Activated CD8-positive, alpha-beta memory T cell treated with anti-CD3 and anti-CD28 coated beads, Interleukin-2, amount 50 U/mL, for 1 hour (primary cell): ENCODE data around the gene RALGAPB.
"Not testable (repeated sequence)": the region's sequence is repeated elsewhere in the genome, so short reads cannot be mapped to it uniquely, and the experiment has no call there.

Experiments
- DNase-seq: peaks from one replicate; pipeline ENCODE4 v3.0.0-alpha.2; 2020; ENCODE audit errors: extremely low read depth

The RALGAPB gene

DNA sequence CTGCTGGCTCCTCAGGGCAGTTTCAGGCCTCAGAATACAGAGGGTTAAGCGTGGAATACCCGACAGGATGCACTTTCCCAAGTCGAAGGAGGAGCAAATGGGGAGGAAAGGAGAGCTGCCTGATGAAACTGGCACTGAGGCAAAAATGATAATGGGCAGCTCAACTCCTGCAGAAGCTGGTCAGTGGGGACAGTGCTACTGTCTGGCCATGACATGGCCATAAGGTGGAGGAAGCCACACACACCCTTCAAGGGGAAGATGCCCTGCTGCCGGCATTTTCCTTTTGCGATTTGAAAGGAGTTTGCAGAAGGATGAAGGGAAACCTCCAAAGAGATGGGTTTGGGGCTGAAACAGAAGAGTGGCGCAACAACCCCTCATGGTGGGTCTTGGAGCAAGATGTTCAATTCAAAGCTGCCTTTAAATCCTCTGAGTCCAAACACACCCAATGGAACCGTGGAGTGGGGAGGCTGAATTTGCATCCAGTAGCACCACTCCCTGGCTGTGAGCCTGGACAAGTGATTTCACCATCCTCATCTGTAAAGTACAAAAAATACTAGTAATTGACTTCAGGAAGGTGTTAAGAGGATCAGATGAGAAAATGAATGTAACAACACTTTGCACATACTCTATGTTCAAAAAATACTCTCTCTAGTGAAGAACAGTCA is 111.6 kb downstream of the RALGAPB start:
- no peak for DNase-seq

DNA sequence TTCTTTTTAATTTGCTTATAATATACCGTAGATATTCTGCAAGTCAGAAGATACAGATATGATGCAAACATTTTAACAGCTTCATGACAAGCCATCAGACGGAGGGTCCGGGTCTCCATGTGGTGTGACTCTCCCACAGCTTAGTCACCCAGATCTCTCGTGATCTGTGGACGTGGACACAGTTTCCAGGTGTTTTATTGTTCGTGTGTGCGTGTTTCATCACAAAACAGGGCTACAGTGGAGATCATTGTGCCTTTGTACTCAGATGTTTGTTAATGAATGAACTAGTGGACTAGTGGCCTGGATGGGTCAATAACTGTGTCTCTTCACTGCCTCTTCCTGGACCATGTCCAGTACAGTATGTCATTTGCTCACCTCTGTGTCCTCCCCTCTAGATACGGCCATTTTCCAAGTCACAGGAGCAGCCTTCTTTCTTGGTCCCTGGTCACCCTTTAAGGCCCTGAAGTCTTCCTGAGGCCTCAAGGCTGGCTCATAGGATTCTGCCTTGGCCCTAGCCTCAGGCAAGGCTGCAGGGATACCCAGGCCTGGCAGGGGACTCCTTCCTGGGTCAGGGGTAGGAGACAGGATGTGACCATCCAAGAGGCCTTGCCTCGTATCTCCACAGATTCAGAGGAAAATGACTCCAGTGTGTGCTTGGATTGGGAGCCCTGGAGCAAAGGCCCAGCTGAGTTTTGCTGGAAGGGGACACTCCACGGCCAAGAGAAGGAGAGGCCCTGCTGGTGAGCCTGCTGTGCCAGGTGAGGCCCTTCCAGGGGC is 112.9 kb downstream of the RALGAPB start:
- DNase-seq = no peak

DNA sequence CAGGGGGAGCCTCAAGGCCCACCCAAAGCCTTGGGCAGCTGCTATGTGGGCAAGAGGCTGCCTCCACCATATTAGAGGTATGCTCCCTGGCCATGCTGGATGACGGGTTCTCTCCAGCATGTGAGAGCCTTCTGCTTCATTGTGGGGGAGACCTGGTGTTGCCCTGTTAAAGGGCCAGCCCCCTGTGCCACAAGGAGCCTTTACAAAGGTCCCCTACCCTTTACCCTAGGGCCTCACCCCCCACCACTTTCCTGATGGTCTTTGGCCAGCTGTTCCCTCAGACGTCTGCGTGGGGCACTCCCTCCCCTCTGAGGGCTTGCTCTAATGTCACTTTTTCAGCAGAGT is 113.5 kb downstream of the RALGAPB start:
- no peak for DNase-seq

DNA sequence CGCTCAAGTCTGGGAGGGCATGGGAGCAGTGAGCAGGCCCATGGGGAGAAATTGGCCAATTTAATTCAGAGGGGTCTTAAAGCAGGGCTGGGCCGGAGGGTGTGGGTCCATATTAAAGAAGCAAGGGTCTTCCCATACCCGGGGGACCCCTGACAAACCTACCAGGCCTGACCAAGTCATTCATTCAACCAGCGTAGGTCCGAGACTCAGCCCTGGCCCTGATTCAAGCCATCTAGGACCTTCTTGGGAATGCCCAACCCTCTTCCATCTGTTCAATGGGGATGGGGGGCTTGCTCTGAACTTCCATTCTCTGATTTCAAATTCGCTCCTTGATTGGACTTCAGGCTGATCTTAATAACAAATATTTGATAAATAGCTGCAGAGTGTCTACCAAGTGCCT is 115.7 kb downstream of the RALGAPB start:
- no peak for DNase-seq

DNA sequence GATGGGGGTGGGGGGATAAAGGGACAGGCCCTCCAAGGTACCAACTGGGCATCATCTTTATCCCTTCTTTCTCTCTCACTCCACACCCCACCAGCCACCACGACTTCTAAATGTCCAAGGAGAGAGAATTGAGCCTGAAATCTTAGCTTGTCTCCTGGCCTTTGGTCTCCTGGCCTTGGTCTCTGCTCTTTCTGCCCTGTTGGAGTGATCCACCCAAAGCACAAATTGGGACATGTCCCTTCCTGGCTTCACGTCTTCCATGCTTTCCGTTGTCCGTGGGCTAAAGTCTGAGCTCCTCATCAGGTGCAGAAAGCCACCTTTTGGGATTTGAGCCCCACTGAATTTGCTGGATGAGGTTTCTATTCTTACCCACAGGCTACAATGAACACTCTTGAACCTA is 116.7 kb downstream of the RALGAPB start:
- DNase-seq = no peak

DNA sequence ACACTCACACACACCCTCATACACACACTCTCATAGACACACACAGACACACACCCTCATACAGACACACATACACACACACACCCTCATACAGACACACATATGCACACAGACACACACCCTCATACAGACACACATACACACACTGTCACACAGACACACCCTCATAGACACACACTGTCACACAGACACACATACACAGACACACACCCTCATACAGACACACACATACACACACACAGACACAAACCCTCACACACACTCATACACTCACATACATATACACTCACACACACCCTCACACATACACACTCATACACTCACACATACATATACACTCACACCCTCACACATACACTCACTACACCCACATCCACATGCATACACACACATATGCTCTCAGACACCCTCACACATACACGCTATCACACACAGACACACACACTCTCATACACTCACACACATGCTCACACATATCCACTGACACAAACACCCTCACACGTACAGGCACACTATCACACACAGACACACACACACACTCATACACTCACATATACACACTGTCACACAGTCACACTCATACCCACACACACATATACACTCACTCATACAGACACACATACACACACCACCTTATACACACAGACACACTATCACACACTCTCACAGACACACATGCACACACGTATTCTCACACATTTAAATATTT is 117.5 kb downstream of the RALGAPB start:
- no peak for DNase-seq

DNA sequence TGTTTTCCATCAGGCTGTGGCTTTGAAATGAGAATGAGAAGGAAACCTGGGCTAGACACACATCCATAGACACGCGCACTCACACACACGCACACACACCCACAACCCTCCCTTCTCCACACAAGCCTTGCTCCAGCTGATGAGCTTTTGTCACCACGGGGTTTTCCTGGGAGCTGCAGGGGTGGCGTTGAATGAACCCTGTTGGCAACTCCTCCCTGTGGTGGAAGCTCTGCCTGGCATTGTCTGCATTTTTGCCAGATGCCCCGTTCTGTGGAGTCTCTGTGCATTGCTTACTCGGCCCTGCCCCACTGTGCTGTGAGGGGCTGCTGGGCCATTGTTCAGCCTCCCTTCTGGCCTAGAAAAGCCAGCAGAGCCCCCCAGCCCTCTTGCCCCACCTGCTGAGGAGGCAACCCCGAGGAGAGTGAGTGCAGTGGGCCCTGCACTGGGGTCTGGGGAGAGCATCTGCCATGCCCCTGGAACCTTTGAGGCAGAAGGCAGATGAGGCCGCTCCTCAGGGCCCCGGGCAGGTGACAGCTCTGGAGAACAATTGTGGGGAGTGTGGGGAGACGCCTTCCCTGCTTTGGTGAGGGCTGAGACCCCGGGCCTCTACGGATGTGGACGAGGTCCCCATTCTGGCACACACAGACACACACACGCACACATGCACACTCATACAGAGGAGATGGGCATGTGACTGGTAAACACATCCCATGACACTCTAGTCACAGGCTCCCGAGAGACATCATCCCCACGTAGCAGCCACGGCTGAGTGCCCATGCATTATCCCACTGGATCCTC is 118.2 kb downstream of the RALGAPB start:
- DNase-seq = no peak

DNA sequence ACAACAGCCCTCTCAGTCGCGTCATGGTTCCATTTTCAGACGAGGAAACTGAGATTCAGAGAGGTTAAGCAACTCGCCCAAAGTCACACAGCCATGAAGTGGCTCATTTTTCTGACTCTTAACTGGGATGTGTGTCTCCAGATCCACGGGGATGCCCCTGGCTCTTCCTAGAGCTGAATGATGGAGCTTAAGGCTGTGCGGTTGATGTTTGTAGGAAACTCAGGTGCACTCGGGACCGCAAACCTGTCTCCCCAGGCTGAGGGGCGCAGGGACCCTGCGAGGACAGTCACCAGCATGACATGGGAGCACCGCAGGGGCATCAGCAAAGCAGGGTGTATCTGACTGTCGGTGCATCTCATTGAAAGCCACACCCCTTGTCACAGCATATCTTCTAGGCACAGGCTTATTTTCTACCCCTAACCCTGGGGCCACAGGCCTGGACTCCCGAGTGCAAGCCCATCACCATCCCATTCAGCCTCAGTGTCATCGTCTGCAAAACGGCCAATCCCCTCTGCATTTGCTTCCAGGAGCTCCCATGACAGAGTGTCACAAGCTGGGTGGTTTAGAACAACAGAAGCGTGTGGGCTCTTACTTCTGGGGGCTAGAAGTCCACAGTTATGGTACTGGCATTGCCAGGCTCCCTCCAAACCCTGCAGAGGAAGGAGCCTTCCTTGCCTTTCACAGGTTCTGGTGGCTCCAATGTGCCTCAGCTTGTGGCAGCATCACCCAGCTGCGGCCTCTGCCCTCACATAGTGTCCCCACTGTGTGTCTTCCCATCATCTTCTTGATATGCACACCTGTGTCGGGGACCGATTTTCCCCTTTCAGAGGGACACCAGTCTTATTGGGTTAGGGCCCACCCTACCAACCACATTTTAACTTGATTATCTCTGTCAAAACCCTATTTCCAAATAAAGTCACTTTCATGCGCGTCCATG is 119.1 kb downstream of the RALGAPB start:
- no peak for DNase-seq

DNA sequence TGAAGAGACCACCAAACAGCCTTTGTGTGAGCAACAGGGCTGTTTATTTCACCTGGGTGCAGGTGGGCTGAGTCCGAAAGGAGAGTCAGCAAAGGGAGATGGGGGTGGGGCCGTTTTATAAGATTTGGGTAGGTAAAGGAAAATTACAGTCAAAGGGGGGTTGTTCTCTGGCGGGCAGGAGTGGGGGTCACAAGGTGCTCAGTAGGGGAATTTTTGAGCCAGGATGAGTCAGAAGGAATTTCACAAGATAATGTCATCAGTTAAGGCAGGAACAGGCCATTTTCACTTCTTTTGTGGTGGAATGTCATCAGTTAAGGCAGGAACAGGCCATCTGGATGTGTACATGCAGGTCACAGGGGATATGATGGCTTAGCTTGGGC is 119.8 kb downstream of the RALGAPB start:
- not testable (repeated sequence) for DNase-seq

DNA sequence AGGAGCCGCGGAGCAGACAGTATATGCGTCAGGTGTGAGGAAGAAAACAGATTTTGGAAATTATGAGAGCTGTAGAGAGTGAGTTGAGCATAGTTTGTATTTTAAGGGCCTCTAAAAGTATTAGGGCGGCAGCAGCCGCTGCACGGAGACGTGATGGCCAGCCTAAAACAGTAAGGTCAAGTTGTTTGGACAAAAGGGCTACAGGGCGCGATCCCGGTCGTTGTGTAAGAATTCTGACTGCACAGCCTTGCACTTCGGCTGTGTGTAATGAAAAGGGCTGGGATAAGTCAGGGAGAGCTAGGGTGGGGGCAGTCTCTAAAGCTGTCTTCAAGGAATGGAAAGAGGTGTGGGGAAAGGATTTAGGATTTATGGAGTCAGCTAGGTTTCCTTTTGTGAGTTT is 121.6 kb downstream of the RALGAPB start:
- DNase-seq = not testable (repeated sequence)

DNA sequence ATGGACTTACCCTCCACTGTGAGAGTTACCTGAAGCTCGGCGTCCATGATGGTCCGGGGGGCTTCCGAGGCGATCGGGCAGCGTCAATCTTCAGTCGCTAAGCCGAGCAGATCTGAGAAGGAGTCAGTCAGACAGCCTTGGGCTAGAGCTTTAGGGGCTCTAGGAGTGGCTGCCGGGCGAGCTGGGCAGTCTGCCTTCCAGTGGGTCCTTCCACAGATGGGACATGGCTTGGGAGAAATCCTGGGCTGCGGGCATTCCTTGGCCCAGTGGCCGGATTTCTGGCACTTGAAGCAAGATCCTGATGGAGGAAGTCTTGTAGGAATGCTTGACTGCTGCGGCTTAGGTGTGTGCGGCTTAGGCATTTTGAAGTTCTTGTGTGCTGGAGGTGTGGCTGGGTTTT is 123.2 kb downstream of the RALGAPB start:
- DNase-seq = not testable (repeated sequence)

DNA sequence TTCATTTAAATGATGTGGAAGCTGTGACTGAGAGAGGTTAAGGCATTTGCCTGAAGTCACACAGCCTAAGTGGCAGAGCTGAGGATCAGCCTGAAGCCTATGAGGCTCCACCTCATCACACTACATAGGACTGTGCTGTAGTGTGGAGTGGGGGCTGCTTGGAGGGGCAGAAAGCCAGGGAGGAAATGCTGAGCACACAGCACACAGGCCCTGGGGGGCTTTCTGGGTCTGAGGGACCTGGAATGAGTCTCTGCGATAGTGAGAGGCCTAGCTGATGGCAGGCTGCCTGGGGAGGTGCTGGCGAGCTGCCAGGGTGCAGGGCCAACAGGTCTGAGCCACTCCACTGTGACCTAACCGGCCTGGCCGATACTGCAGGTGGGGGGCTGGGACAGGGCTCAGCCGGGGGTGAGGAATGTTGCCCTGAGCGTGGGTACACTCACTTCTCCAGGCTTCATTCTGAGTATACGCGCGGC is 126.8 kb downstream of the RALGAPB start:
- DNase-seq = no peak

DNA sequence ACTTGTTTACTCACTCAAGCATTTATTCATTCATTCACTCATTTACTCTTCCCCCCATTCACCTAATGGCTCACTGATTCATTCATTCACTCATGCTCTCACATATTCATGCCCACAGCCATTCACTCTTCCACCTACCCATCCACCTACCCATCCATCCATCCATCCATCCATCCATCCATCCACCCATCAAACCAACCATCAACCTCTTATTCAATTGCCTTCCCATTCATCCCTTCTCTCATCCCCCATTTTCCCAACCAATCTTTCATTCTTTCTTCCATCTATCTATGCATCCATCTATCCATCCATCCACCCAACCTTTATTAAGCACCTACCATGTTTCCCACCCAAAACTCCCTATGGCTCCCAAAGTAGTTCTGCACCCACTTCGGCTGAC is 127.4 kb downstream of the RALGAPB start:
- DNase-seq = no peak

DNA sequence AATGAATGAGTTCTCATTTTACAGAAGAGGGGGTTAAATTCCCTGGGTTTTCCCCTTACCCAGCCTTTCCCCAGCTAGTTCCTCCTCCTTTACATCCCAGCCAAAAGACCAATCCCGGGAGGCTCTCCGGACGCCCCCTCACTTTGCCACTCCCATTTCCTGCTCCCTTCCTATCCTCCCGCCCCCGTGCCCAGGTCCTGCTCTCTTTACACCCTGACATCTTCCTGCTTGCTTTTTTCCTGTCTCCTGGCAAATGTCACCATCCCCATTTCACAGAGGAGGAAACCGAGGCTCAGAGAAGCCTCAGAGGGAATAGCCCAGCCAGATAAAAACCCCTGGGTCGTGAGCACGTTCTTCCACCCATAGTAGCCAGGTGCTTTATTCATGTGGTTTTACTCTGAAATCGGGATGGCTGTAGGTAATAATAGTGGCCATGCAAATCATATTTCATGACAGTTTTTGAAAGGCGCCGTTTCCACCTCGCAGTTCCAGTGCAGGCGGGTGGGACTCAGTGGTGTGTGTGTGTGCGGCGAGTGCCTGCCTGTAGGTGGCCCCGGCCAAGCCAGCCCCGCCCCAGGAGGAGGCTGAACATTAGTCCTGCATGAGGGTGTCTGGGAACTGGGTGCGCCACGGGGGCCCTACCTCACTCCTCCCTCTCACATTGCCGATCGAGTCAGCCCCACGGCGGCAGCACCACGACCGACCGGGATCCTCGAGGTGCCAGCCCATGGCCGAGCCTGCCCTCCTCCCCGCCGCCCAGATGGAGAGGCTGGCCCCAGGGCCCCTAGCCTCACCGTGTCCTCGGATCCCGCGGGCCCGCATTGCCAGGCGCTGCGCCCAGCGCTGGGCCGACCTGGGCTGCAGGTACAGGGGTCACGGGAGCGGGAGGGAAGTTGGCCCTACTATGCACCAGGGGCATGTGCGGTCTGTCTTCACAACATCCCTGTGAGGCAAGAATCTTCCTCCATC is 128.9 kb downstream of the RALGAPB start, which contains the start of gene ARHGAP40:
TSS of gene ARHGAP40 (plus strand) at position 594 of the 969 bp plus-strand sequence.
- no peak for DNase-seq

DNA sequence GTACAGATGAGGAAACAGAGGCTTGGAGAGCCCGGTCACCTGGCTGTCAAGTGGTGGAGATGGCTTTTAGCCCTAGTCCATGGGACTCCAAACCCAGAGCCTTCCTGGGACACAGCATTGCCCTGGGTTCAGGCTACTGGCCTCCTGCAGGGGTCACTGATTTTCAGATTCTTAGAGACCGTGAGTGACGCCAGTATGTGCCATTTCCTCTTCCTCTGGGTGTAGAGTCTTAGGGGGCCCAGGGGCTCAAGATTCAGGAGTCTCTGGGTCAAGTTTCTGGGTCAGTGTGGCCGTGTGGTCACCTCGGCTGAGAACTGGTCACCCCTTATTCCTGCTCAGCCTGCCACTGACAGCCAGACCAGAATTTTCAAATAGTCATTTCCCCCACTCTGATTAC is 129.5 kb downstream of the RALGAPB start:
- DNase-seq = no peak

DNA sequence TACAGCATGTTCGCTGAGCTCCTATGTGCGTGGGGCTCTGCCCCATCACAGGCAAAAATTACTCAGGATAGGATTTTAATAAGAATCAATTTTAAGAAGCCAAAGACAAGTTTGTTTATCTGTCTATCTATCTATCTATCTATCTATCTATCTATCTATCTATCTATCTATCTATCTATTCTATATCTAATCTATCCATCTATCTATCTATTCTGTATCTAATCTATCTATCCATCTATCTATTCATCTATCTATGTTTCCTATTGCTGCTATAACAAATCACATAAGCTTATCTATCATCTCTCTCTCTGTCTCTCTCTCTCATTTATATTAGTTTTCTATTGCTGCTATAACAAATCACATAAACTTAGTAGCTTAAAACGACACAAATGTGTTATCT is 130.6 kb downstream of the RALGAPB start:
- no peak for DNase-seq

DNA sequence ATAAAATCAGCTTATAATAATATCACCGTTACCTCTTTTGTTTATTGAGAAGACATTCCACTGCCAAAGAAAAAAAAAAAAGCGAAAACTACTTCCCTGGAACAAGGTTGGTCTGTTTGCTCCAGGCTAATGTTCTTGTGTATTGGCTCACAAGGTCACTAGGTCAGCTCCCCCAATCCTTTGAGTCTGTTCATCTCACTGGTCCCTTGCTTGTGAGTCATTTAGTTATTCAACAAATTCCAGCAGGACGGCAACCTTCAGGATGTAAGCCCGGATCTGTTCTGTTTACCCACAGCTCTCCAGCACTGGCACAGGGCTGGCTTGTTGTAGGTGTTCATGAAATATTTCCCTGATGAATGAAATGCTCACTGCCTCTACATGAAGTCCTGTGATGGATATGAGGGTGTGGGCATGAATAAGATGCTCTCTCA is 132.2 kb downstream of the RALGAPB start:
- DNase-seq = no peak

DNA sequence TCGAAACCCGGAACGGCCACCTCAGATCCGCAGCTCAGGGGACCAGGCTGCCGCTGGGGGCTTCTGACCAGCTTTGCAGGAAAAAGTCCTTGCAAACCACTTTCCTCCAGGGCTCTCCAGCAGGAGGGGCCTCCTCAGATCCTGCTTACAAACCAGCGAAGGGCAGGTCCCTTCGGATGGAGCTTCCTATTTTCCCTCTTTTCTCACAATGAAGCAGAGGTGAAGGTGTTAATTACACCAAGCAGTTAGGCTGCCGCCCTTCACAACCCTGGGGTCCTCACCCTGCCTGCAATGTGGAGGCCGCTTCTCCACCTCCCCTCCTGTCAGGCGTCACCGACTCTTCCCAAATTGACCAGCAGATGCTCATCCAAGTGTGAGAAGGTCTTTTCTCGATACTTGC is 134.7 kb downstream of the RALGAPB start:
- no peak for DNase-seq

DNA sequence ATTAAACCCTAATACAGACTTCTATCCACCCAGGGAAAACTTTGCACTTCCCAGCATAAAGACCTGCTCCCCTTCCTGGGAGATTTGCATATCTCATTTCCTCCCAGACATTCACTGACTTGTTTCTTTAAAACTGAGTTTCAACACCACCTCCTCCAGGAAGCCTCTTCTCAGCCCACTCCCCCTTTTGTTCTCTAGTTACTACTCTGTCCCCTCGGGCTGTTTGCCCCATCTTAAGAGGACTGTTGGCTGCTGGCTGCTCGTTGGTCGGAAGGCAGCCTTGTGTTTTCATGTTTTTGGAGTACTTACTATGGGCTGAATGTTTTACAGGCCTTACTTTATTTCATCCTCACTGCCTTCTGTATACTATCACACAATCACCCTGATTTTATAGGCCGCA is 135.5 kb downstream of the RALGAPB start:
- DNase-seq = no peak

DNA sequence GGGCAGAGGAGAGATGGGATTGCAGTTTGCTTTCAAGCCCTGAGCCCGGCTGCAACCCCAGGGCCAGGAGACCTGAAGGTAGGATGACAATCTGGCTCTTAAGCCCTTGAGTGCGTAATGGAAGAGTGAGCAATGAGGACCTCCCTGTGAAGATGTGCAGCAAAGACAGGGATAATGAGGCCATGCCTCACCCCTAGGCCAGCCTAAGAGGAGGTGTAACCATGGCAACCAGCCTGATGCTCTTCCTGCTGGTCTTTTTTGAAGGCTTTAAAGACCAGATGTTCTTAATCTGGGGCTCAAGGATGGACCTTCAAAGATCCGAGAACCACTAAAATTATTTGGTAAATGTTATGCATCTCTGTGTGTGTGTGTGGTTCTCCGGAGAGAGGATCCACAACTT is 137.2 kb downstream of the RALGAPB start:
- DNase-seq = no peak
